Anterior cingulate cortex (tissue), 58 donors: ENCODE measurements around the gene ATXN2L.
"Not testable (repeated sequence)": the region's sequence is repeated elsewhere in the genome, so short reads cannot be mapped to it uniquely, and the experiment has no call there.

ENCODE experiments used
- DNase-seq, 58 donors: peaks; one replicate each; lab custom pipeline; 2025; lab: John Stamatoyannopoulos, UW

Gene ATXN2L

GRCh38 chr16:28822520-28823290 lies at the start of gene ATXN2L:
Gene ATXN2L, plus strand, starts transcription at chr16:28822999. Its CDS starts 261 bp downstream, at chr16:28823260.
- peak in 57 of 58 donors; percentile 56 to 96 (median 89) for DNase-seq

- DNase-seq = not testable (repeated sequence)
These were observed 41.1 kb upstream of the ATXN2L start for GRCh38 chr16:28781697-28782096.

DNA sequence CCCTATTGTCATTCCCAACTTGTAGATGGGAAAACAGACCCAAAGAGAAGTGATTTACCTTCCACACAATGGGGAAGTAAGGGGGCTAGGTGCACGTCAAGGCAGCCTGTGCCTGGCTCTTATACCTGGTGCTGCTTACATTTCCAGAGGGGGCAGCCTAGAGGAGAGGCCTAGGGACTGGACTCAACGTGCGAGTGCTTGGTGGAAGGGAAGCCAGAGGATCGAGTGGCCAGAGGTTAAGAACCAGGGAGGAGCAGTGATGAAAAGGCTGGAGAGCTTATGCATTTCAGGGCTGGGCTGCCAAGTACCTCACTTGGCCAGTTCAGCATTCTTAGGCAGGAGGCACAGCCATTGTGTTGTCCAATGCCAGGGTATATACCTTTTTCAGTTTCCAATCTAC lies 40.4 kb upstream of the ATXN2L start:
- not testable (repeated sequence) for DNase-seq

GRCh38 chr16:28802235-28803019 lies 20.4 kb upstream of the ATXN2L start:
- DNase-seq = peak in 34 of 58 donors; percentile 1 to 72 (median 18)

DNA sequence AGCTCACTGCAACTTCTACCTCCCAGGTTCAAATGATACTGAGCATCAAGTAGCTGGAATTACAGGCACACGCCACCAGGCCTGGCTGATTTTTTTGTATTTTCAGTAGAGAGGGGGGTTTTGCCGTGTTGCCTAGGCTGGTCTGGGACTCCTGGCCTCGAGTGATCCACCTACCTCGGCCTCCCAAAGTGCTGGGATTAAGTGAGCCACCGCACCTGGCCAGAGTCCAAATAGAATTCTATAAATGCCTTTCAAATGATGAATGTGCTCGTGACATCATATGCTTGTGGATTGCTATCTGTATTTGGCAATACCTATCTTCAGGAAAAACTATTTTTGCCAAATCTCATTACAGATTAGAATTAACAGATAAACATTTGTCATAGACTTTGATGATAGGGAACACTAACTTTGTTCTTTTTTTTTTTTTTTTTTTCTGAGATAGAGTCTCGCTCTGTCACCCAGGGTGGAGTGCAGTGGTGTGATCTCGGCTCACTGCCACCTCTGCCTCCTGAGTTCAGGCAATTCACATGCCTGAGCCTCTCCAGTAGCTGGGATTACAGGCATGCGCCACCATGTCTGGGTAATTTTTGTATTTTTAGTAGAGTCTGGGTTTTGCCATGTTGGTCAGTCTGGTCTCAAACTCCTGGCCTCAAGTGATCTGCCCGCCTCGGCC lies 15.2 kb upstream of the ATXN2L start:
- not testable (repeated sequence) for DNase-seq

GRCh38 chr16:28820016-28820415 lies 2.8 kb upstream of the ATXN2L start:
- no peak for DNase-seq

GRCh38 chr16:28820546-28820945 lies 2.3 kb upstream of the ATXN2L start:
- not testable (repeated sequence) for DNase-seq

DNA sequence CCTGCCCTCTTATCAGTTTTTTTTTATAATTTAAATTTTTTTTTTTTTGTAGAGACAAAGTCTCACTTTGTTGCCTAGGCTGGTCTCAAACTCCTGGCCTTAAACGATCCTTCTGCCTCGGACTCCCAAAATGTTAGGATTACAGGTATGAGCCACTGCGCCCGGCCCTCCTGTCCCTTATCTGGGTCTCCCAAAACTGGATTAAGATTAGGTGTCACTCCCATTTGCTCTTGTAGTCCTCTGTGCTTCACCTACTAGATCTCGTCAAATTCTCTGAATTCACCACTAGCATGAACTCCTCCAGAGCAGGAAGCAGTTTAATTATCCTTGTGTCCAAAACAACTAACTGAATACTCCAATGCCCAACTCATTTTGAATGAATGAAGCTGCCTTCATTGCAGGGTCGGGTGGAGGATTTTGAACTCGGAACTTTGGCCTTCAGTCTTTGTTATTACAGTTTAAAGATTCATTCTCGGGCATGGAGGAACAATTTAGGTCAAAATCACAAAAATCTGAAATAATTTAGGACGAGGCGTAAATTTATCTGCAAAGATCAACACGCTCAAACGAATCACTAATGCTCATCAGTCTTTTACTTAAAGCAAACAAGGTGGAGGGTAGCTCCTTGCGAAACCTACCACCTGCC lies 802 bp upstream of the ATXN2L start:
- no peak for DNase-seq

- peak in 4 of 58 donors; percentile 27 to 58 (median 39) for DNase-seq
These were observed 583 bp downstream of the ATXN2L start for GRCh38 chr16:28823291-28823872.

- peak; percentile 68 to 98 (median 94) for DNase-seq
These were observed 1.3 kb downstream of the ATXN2L start for GRCh38 chr16:28823873-28824716.

- no peak for DNase-seq
These were observed 1.8 kb downstream of the ATXN2L start for GRCh38 chr16:28824717-28824973.

GRCh38 chr16:28826141-28826540 lies 3.3 kb downstream of the ATXN2L start:
- no peak for DNase-seq

- DNase-seq = no peak
These were observed 6.9 kb downstream of the ATXN2L start for GRCh38 chr16:28829747-28830146.

DNA sequence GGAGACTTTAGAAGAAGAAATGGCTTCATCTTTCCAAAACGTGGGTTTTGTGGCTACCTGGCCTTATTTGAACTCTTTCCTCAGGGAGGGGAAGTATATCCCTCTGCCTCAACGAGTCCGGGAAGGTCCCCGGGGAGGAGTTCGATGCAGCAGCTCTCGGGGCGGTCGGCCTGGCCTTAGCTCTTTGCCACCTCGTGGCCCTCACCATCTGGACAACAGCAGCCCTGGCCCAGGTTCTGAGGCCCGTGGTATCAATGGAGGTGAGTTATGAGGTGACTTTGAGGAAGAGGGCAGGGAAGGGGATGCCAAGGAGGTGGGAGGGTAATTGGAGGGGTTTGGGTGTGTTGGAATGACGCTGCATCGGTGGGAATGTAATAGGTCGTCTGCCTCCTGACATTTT lies 7.7 kb downstream of the ATXN2L start:
- no peak for DNase-seq

GRCh38 chr16:28834349-28834748 lies 11.6 kb downstream of the ATXN2L start:
- no peak for DNase-seq

DNA sequence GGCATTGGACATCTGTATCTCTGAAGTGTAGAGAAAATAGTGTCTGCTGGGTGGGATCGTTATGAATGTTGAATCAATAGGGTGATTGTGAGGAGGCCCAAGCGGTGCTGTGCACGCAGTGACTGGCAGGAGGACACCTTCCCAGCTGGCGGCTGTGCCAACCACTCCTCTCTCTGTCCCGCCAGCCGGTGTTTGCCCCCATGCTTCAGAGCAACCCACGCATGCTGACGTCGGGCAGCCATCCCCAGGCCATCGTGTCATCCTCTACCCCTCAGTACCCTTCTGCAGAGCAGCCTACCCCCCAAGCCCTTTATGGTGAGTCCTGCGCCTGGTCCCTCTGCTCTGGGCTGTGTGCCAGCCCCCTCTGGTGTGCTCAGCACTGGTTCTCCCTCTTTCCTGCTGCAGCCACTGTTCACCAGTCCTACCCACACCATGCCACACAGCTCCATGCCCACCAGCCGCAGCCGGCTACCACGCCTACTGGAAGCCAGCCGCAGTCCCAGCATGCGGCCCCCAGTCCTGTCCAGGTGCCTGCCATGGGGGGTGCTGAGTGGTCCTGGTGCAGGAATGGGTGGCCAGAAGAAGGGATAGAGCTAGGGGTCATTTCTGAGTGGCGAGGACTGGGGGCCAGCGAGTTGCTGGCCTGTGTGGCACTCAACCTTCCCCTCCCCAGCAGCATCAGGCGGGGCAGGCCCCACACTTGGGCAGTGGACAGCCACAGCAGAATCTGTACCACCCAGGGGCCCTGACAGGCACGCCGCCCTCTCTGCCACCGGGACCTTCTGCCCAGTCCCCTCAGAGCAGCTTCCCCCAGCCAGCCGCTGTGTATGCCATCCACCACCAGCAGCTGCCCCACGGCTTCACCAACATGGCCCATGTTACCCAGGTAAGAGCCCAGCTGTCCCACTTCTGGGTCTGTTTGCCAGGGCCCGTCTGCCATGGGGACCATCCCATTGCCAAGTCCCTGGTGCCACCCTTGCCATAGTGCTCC lies 12.4 kb downstream of the ATXN2L start:
- DNase-seq = no peak

DNA sequence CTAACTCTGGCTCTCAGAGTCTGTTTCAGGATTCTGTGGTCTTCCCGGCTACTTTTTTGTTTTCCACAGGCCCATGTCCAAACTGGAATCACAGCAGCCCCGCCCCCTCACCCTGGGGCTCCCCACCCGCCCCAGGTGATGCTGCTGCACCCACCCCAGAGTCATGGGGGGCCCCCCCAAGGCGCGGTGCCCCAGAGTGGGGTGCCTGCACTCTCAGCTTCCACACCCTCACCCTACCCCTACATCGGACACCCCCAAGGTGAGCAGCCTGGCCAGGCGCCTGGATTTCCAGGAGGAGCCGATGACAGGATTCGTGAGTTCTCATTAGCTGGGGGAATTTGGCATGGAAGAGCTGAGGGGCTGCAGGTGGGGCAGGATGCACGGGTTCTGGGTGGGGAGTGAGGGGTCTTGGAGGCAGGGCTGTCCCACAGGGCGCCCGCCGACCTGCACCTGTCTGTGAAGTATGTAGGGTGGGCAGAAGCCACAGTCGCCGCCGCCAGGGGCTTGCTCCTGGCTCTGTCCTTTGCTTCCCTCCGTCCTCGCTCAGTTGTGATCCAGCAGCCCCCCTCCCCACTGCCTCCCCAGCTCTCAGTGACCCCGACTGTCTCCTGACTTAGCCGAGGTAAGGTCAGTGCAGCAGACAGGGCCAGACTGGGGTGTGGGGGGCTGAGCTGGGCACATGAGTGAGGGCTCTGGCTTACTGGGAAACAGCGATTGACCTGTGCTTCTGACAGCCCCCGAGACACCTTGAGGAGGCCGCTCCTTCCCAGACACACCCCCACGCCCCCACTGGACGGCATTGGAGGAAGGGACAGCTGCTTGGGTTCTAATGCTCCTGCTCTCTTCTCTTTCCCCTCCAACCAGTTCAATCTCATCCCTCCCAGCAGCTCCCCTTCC lies 13.3 kb downstream of the ATXN2L start:
- DNase-seq = no peak
